Kidney epithelial cell (primary cell): ENCODE measurements around the gene CFL2. TPM values are rescaled to one million over a fixed set of nuclear protein-coding genes. Genes with fewer than 3 reads are reported as not detected.

Experiments
- DNase-seq: peaks from one replicate; pipeline ENCODE4 v3.0.0-alpha.2; 2010; ENCODE audit warnings: low read depth
- H3K27me3 ChIP-seq: 2 replicates; pipeline ENCODE4 v1.6.0; 2011; ENCODE audit warnings: low read length; ENCODE audit not compliant: control insufficient read depth, insufficient read depth
- H3K36me3 ChIP-seq: 2 replicates; pipeline ENCODE4 v1.5.1; 2011; ENCODE audit warnings: low read length; ENCODE audit not compliant: control insufficient read depth, insufficient read depth
- H3K4me3 ChIP-seq: 2 replicates; pipeline ENCODE4 v1.5.1; 2011; ENCODE audit warnings: low read depth, mild to moderate bottlenecking, control low read depth, low read length
- total RNA-seq: library from RNA; depleted of rRNA; stranded (reverse); fragments of >200 nt; gene quantifications from 2 replicates; pipeline ENCODE4 v1.2.3, GENCODE V29; 2015
- TF ChIP-seq, protein P1 (sequence below): IDR thresholded peaks from 2 replicates; pipeline ENCODE4 v1.5.1; 2011; ENCODE audit warnings: mild to moderate bottlenecking, moderate library complexity, low read length, control low read depth, inconsistent platforms; ENCODE audit not compliant: insufficient read depth, poor library complexity, severe bottlenecking

CFL2 gene
- total RNA-seq, 1 donor from 2014 or later: 32.4 TPM

DNA sequence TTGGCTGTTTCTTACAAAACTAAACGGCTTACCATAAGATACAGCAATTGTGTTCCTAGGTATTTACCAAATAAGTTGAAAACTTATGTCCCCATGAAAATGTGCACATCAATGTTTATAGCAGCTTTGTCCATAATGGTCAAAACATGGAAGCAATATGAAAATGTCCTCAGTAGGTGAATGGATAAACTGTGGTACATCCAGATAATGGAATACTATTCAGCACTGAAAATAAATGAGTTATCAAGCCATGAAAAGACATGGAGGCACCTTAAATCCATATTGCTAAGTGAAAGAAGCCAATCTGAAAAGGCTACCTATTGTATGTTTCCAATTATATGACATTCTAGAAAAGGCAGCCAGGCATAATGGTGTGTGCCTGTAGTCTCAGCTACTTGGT lies 40.7 kb downstream of the CFL2 start:
- Histone ChIP-seq H3K4me3 (no peak overlapping the region), H3K36me3 (no peaks in the 10 kb centered on the region), H3K27me3 (no peaks in the 10 kb centered on the region)
- DNase-seq: no peak
- TF ChIP-seq, protein P1, sequence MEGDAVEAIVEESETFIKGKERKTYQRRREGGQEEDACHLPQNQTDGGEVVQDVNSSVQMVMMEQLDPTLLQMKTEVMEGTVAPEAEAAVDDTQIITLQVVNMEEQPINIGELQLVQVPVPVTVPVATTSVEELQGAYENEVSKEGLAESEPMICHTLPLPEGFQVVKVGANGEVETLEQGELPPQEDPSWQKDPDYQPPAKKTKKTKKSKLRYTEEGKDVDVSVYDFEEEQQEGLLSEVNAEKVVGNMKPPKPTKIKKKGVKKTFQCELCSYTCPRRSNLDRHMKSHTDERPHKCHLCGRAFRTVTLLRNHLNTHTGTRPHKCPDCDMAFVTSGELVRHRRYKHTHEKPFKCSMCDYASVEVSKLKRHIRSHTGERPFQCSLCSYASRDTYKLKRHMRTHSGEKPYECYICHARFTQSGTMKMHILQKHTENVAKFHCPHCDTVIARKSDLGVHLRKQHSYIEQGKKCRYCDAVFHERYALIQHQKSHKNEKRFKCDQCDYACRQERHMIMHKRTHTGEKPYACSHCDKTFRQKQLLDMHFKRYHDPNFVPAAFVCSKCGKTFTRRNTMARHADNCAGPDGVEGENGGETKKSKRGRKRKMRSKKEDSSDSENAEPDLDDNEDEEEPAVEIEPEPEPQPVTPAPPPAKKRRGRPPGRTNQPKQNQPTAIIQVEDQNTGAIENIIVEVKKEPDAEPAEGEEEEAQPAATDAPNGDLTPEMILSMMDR: no peak

GRCh38 chr14:34671716-34672115 lies 42.7 kb downstream of the CFL2 start:
- DNase-seq: no peak

GRCh38 chr14:34668111-34668510 lies 46.3 kb downstream of the CFL2 start:
- no peak for DNase-seq
- no peaks in the 10 kb centered on the region for H3K36me3 ChIP-seq
- TF ChIP-seq, protein P1: no peak
- H3K27me3 ChIP-seq: no peaks in the 10 kb centered on the region
- H3K4me3 ChIP-seq: no peak overlapping the region

More at GRCh38 chr14:34671716-34672115, 42.7 kb downstream of the CFL2 start:
- Histone ChIP-seq H3K4me3 (no peak overlapping the region), H3K27me3 (no peaks in the 10 kb centered on the region), H3K36me3 (no peaks in the 10 kb centered on the region)
- TF ChIP-seq, protein P1: no peak

DNA sequence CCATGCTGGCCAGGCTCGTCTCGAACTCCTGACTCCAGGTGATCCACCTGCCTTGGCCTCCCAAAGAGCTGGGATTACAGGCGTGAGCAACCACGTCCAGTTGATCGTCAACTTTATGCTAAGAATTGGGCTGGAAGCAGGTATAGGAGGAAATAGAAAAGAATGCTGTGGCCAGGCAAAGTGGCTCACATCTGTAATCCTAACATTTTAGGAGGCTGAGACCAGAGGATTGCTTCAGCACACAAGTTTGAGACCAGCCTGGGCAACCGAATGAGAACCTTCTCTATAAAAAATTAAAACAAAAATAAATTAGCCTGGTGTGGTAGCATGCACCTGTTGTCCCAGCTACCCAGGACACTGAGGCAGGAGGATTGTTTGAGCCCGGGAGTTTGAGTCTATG lies 47.4 kb downstream of the CFL2 start:
- H3K27me3 ChIP-seq: no peaks in the 10 kb centered on the region
- TF ChIP-seq, protein P1: no peak
- no peak overlapping the region for H3K4me3 ChIP-seq
- no peak for DNase-seq
- no peaks in the 10 kb centered on the region for H3K36me3 ChIP-seq

- H3K27me3 ChIP-seq: no peaks in the 10 kb centered on the region
- TF ChIP-seq, protein P1: no peak
- H3K36me3 ChIP-seq: no peaks in the 10 kb centered on the region
- no peak for DNase-seq
- no peak overlapping the region for H3K4me3 ChIP-seq
Observed at GRCh38 chr14:34665785-34666435, 48.5 kb downstream of the CFL2 start.

DNA sequence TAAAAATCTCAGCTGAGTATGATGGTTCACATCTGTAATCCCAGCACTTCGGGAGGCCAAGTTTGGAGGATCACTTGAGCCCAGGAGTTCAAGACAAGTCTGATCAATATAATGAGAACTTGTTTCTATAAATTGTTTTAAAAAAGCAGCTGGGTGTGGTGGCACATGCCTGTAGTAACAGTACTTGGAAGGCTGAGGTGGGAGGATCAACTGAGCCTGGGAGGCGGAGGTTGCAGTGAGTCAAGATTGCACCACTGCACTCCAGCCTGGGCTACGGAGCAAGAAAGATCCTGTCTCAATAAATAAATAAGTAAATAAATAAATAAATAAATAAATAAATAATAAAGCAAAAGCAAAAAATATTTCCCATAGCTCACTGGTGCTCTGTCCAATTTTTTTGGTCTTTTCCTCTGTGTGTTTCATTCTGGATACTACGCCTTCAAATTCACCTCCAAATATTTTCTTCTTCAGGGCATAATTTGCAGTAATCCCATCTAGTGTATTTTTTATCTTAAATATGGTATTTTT lies 51.8 kb downstream of the CFL2 start:
- TF ChIP-seq, protein P1: no peak
- H3K36me3 ChIP-seq: no peaks in the 10 kb centered on the region
- H3K4me3 ChIP-seq: no peak overlapping the region
- H3K27me3 ChIP-seq: no peaks in the 10 kb centered on the region
- no peak for DNase-seq
